ENCODE results near the gene MUC2.

DNA sequence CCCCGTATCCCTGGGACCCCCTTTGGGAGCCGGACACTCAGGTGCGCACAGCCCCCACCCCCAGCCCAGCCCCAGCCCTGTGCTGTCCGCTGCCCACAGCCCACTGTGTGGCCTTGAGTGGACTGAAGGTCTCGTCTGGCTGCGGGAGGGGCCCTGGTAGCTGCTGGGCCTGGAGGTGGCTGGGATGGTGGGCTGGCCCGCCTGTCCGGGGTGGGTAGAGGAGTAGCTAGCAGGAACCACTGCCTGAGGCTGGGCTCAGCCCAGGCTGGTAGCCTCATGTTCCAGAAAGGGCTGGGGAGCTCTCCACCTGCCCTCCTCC, 33.6 kb upstream of the MUC2 start:
- TF ChIP-seq FOXM1 (IDR thresholded peaks at IDR 0.05; ENCODE audit: borderline replicate concordance) (no peak), SUZ12 (IDR thresholded peaks at IDR 0.05) (no peak), L3MBTL2 (conservative IDR thresholded peaks at IDR 0.05) (no peak)

All from HEK293T (cell line).